ENCODE results near the gene IL17RA.
A peak's percentile ranks its signal among the peaks of the same experiment; 100 is the strongest.

Gene IL17RA

GRCh38 chr22:17106785-17107546 is 22.2 kb downstream of the IL17RA start:
- DNase-seq, result no peak

- DNase-seq, result no peak
These were observed 22.7 kb downstream of the IL17RA start for GRCh38 chr22:17107547-17107810.

GRCh38 chr22:17108256-17109112 is 23.7 kb downstream of the IL17RA start:
- DNase-seq, result no peak

- DNase-seq, result no peak
These were observed 24.5 kb downstream of the IL17RA start for GRCh38 chr22:17109113-17109865.

GRCh38 chr22:17109976-17110375 is 25.2 kb downstream of the IL17RA start:
- no peak for DNase-seq

GRCh38 chr22:17110791-17111550 is 26.2 kb downstream of the IL17RA start:
- DNase-seq, result no peak

- no peak for DNase-seq
These were observed 27.8 kb downstream of the IL17RA start for GRCh38 chr22:17112491-17113042.

- no peak for DNase-seq
These were observed 28.8 kb downstream of the IL17RA start for GRCh38 chr22:17113600-17113999.

GRCh38 chr22:17114173-17114897 is 29.5 kb downstream of the IL17RA start:
- DNase-seq, result no peak

- no peak for DNase-seq
These were observed 30.1 kb downstream of the IL17RA start for GRCh38 chr22:17114898-17115235.

GRCh38 chr22:17115236-17115635 is 30.4 kb downstream of the IL17RA start:
- DNase-seq, result no peak

GRCh38 chr22:17115945-17116565 is 31.3 kb downstream of the IL17RA start:
- DNase-seq, result no peak

- DNase-seq, result no peak
These were observed 32.0 kb downstream of the IL17RA start for GRCh38 chr22:17116572-17117330.

- DNase-seq, result no peak
These were observed 32.6 kb downstream of the IL17RA start for GRCh38 chr22:17117400-17117799.

- DNase-seq, result no peak
These were observed 33.1 kb downstream of the IL17RA start for GRCh38 chr22:17117890-17118289.

GRCh38 chr22:17118342-17118741 is 33.5 kb downstream of the IL17RA start:
- no peak for DNase-seq

- DNase-seq, result no peak
These were observed 34.8 kb downstream of the IL17RA start for GRCh38 chr22:17119481-17120202.

GRCh38 chr22:17120281-17120680 is 35.5 kb downstream of the IL17RA start:
- peak; percentile 12 for DNase-seq

- DNase-seq, result no peak
These were observed 36.0 kb downstream of the IL17RA start for GRCh38 chr22:17120711-17121232.

Measured in NCI-H226 (cell line).